H9 (cell line): Measurements from ENCODE around the gene BTBD1. TPM values are rescaled to one million over a fixed set of nuclear protein-coding genes. Genes with fewer than 3 reads are reported as not detected.

Experiments
- DNase-seq: peaks from one replicate; pipeline ENCODE4 v3.0.0-alpha.2; 2017
- H2AFZ ChIP-seq: one replicate; pipeline ENCODE4 v1.6.1; 2013; ENCODE audit warnings: mild to moderate bottlenecking, low read length, control low read depth, moderate library complexity
- H2AK5ac ChIP-seq: 2 replicates; pipeline ENCODE4 v1.6.1; 2013; ENCODE audit warnings: low read length, control low read depth, mixed read lengths; ENCODE audit not compliant: insufficient read length
- H2BK120ac ChIP-seq: one replicate; pipeline ENCODE4 v1.6.1; 2013; ENCODE audit warnings: low read depth, mild to moderate bottlenecking, low read length, control low read depth, inconsistent platforms; ENCODE audit not compliant: poor library complexity, severe bottlenecking
- H2BK12ac ChIP-seq: 2 replicates; pipeline ENCODE4 v1.6.1; 2013; ENCODE audit warnings: low read length, control low read depth, mixed read lengths, low read depth; ENCODE audit not compliant: insufficient read length
- H2BK15ac ChIP-seq: 2 replicates; pipeline ENCODE4 v1.6.1; 2013; ENCODE audit warnings: low read depth, low read length, control low read depth
- H2BK20ac ChIP-seq: one replicate; pipeline ENCODE4 v1.6.1; 2013; ENCODE audit warnings: low read depth, mild to moderate bottlenecking, low read length, control low read depth, inconsistent platforms; ENCODE audit not compliant: poor library complexity, severe bottlenecking
- H2BK5ac ChIP-seq: 2 replicates; pipeline ENCODE4 v1.6.1; 2013; ENCODE audit warnings: low read length, control low read depth, mixed read lengths; ENCODE audit not compliant: insufficient read length
- H3K14ac ChIP-seq: 2 replicates; pipeline ENCODE4 v1.6.1; 2013; ENCODE audit warnings: low read length, control low read depth; ENCODE audit not compliant: insufficient read depth
- H3K18ac ChIP-seq: 2 replicates; pipeline ENCODE4 v1.6.1; 2013; ENCODE audit warnings: low read depth, mild to moderate bottlenecking, mixed read lengths, low read length, control low read depth; ENCODE audit not compliant: insufficient read length
- H3K23ac ChIP-seq: 2 replicates; pipeline ENCODE4 v1.6.1; 2013; ENCODE audit warnings: low read length, control low read depth, mixed read lengths, low read depth; ENCODE audit not compliant: insufficient read length
- H3K23me2 ChIP-seq: 2 replicates; pipeline ENCODE4 v1.6.1; 2013; ENCODE audit warnings: low read depth, mild to moderate bottlenecking, mixed read lengths, low read length, control low read depth; ENCODE audit not compliant: insufficient read length, poor library complexity, severe bottlenecking
- H3K27ac ChIP-seq: 2 replicates; pipeline ENCODE4 v1.5.1; 2013; ENCODE audit warnings: low read length, control low read depth, mixed read lengths, low read depth; ENCODE audit not compliant: insufficient read length
- H3K27me3 ChIP-seq: 2 replicates; pipeline ENCODE4 v1.6.1; 2013; ENCODE audit warnings: low read length, control low read depth, inconsistent platforms; ENCODE audit not compliant: insufficient read depth
- H3K4ac ChIP-seq: 2 replicates; pipeline ENCODE4 v1.6.1; 2013; ENCODE audit warnings: low read depth, mild to moderate bottlenecking, control low read depth, inconsistent platforms, low read length, moderate library complexity
- H3K4me1 ChIP-seq: 2 replicates; pipeline ENCODE4 v1.6.1; 2013; ENCODE audit warnings: low read length, control low read depth, inconsistent platforms; ENCODE audit not compliant: insufficient read depth
- H3K4me2 ChIP-seq: 2 replicates; pipeline ENCODE4 v1.6.1; 2013; ENCODE audit warnings: low read length, control low read depth, mixed read lengths; ENCODE audit not compliant: insufficient read length, insufficient read depth
- H3K56ac ChIP-seq: 2 replicates; pipeline ENCODE4 v1.6.1; 2013; ENCODE audit warnings: low read depth, mild to moderate bottlenecking, mixed read lengths, low read length, control low read depth; ENCODE audit not compliant: insufficient read length
- H3K79me1 ChIP-seq: 2 replicates; pipeline ENCODE4 v1.6.1; 2013; ENCODE audit warnings: low read depth, mild to moderate bottlenecking, moderate library complexity, low read length, control low read depth, inconsistent platforms; ENCODE audit not compliant: insufficient read depth, poor library complexity, severe bottlenecking
- H3K79me2 ChIP-seq: 2 replicates; pipeline ENCODE4 v1.6.1; 2013; ENCODE audit warnings: low read length, control low read depth, inconsistent platforms; ENCODE audit not compliant: insufficient read depth
- H3K9ac ChIP-seq: 2 replicates; pipeline ENCODE4 v1.6.1; 2013; ENCODE audit warnings: low read length, control low read depth, mixed read lengths; ENCODE audit not compliant: insufficient read length; ENCODE audit errors: extremely low read depth
- H3K9me3 ChIP-seq: one replicate; pipeline ENCODE4 v1.6.1; 2013; ENCODE audit warnings: low read depth, low read length, inconsistent platforms; ENCODE audit not compliant: control insufficient read depth
- H3T11ph ChIP-seq: one replicate; pipeline ENCODE4 v1.6.1; 2013; ENCODE audit warnings: mild to moderate bottlenecking, low read length, control low read depth, inconsistent platforms
- H4K20me1 ChIP-seq: one replicate; pipeline ENCODE4 v1.6.1; 2013; ENCODE audit not compliant: control insufficient read depth, insufficient read length, insufficient read depth
- H4K5ac ChIP-seq: 2 replicates; pipeline ENCODE4 v1.6.1; 2013; ENCODE audit warnings: low read depth, mild to moderate bottlenecking, mixed read lengths, low read length, control low read depth; ENCODE audit not compliant: insufficient read length
- H4K8ac ChIP-seq: replicated peaks from 2 replicates; pipeline ENCODE4 v1.6.1; 2013; ENCODE audit warnings: low read length, control low read depth, mixed read lengths, low read depth; ENCODE audit not compliant: insufficient read length
- H4K91ac ChIP-seq: 2 replicates; pipeline ENCODE4 v1.6.1; 2013; ENCODE audit warnings: low read depth, mild to moderate bottlenecking, moderate library complexity, mixed read lengths, low read length, control low read depth; ENCODE audit not compliant: insufficient read length
- H3K27ac Mint-ChIP-seq, 3 experiments: 2 replicates in 2 of 3; 3 replicates in 1 of 3; pipeline ENCODE4 v1.8.0; 2020 to 2021; ENCODE audit warnings: mixed read lengths in 3 of 3, mild to moderate bottlenecking in 1 of 3, moderate library complexity in 1 of 3
- H3K27me3 Mint-ChIP-seq: 2 replicates; pipeline ENCODE4 v1.8.0; 2021; ENCODE audit warnings: low read depth, mild to moderate bottlenecking, moderate library complexity, mixed read lengths
- H3K36me3 Mint-ChIP-seq, 3 experiments: 2 replicates in 2 of 3; 3 replicates in 1 of 3; pipeline ENCODE4 v1.8.0; 2020 to 2021; ENCODE audit warnings: low read depth in 3 of 3, mixed read lengths in 3 of 3; ENCODE audit not compliant: insufficient read depth in 1 of 3
- H3K4me1 Mint-ChIP-seq, 2 experiments: 2 replicates each; pipeline ENCODE4 v1.8.0; 2020; ENCODE audit warnings: mixed read lengths in 2 of 2
- H3K4me3 Mint-ChIP-seq, 2 experiments: 2 replicates in 1 of 2; 3 replicates in 1 of 2; pipeline ENCODE4 v1.8.0; 2020 to 2021; ENCODE audit warnings: mild to moderate bottlenecking in 2 of 2, mixed read lengths in 2 of 2, moderate library complexity in 1 of 2
- H3K9me3 Mint-ChIP-seq, 2 experiments: 2 replicates in 1 of 2; 3 replicates in 1 of 2; pipeline ENCODE4 v1.8.0; 2020; ENCODE audit warnings: mild to moderate bottlenecking in 2 of 2, mixed read lengths in 2 of 2, moderate library complexity in 1 of 2
- WGBS: extraction: QIAGEN DNeasy Blood & Tissue Kit; methylation state at CpG from one replicate; pipeline ENCODE4 v1.1.7; 2013; ENCODE audit warnings: missing lambda C conversion rate, low lambda C conversion rate, mixed read lengths; ENCODE audit not compliant: insufficient read length; ENCODE audit errors: extremely low coverage; 5-methylcytosine and 5-hydroxymethylcytosine counted together
- total RNA-seq: library from RNA; stranded (reverse); gene quantifications from 2 replicates; pipeline ENCODE4 v1.2.1, GENCODE V29; 2021
- TF ChIP-seq, protein P1 (sequence below): fragments of 200-600 bp; sonication (generic); conservative IDR thresholded peaks from 3 replicates; pipeline ENCODE4 v1.8.0; 2021; ENCODE audit warnings: antibody characterized with exemption, mild to moderate bottlenecking

Gene BTBD1
- total RNA-seq, 1 experiment from 2014 or later: 43.3 TPM

DNA sequence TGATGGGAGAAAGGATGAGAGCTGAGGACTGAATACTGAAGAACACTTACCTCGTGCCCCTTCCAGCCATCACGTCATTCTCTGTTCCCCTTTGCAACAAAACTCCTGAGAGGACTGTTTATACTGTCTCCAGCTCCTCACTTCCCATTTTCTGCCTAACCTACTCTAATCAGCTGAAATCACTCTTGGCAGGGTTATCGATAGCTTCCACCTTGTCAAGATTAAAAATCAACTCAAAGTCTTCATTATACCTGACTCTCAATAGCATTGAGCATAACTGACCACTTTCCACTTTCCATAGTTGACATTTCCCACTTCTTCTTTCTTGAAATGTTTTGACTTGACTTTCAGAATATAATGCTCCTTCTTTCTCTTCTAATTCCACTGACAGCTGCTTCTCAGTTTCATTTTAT lies 4.3 kb downstream of the BTBD1 start:
- Histone ChIP-seq H2AFZ (no peak overlapping the region), H3K18ac (no peak overlapping the region), H3K4me2 (no peak overlapping the region), H3T11ph (no peak overlapping the region), H3K23me2 (peaks cover 6% of the 10 kb centered on the region), H4K5ac (no peak overlapping the region), H2BK15ac (no peak overlapping the region), H4K8ac (no peak overlapping the region), H2BK120ac (no peak overlapping the region), H3K27ac (no peak overlapping the region), H4K91ac (no peak overlapping the region), H2BK12ac (no peak overlapping the region), H3K9me3 (no peaks in the 10 kb centered on the region), H4K20me1 (no peaks in the 10 kb centered on the region), H3K9ac (no peak overlapping the region), H3K27me3 (no peaks in the 10 kb centered on the region), H2AK5ac (no peak overlapping the region), H3K79me1 (peaks cover 7% of the 10 kb centered on the region), H3K4ac (no peak overlapping the region), H3K4me1 (peaks cover 8% of the 10 kb centered on the region; the same call in 1 of the 2 replicates), H3K14ac (no peak overlapping the region), H3K79me2 (peaks cover 39% of the 10 kb centered on the region; the same call in 1 of the 2 replicates), H2BK20ac (no peak overlapping the region), H3K23ac (no peak overlapping the region), H2BK5ac (no peak overlapping the region), H3K56ac (no peak overlapping the region)
- no peaks in the 10 kb centered on the region for H3K27me3 Mint-ChIP-seq
- TF ChIP-seq, protein P1, sequence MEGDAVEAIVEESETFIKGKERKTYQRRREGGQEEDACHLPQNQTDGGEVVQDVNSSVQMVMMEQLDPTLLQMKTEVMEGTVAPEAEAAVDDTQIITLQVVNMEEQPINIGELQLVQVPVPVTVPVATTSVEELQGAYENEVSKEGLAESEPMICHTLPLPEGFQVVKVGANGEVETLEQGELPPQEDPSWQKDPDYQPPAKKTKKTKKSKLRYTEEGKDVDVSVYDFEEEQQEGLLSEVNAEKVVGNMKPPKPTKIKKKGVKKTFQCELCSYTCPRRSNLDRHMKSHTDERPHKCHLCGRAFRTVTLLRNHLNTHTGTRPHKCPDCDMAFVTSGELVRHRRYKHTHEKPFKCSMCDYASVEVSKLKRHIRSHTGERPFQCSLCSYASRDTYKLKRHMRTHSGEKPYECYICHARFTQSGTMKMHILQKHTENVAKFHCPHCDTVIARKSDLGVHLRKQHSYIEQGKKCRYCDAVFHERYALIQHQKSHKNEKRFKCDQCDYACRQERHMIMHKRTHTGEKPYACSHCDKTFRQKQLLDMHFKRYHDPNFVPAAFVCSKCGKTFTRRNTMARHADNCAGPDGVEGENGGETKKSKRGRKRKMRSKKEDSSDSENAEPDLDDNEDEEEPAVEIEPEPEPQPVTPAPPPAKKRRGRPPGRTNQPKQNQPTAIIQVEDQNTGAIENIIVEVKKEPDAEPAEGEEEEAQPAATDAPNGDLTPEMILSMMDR: no peak
- H3K4me1 Mint-ChIP-seq: peaks cover 14% of the 10 kb centered on the region in 2 experiments
- WGBS: no CpG with 5 or more reads among the region's 3 CpGs
- H3K9me3 Mint-ChIP-seq: no peaks in the 10 kb centered on the region
- peaks cover 0 to 3% (median 0%) of the 10 kb centered on the region in 3 experiments; a peak in 3 of 7 replicates for H3K36me3 Mint-ChIP-seq
- no peak overlapping the region for H3K27ac Mint-ChIP-seq
- DNase-seq: no peak
- no peak overlapping the region for H3K4me3 Mint-ChIP-seq
